ENCODE data around the gene JUND. TPM values are rescaled to one million over a fixed set of nuclear protein-coding genes. Genes with fewer than 3 reads are reported as not detected.

The JUND gene
- total RNA-seq, 1 donor from 2014 or later: 266 TPM

- no peak for DNase-seq (ENCODE audit: low read depth)
- TF ChIP-seq CTCF (conservative IDR thresholded peaks at IDR 0.05; ENCODE audit: low read depth, low read length): no peak
Observed at GRCh38 chr19:18232540-18233223, 48.7 kb downstream of the JUND start.

GRCh38 chr19:18231775-18232174 lies 49.6 kb downstream of the JUND start:
- no peak for TF ChIP-seq CTCF (conservative IDR thresholded peaks at IDR 0.05; ENCODE audit: low read depth, low read length)
- H3K4me3 ChIP-seq (ENCODE audit: low read depth, low read length): no peak overlapping the region
- DNase-seq (ENCODE audit: low read depth): no peak

More at GRCh38 chr19:18232540-18233223, 48.7 kb downstream of the JUND start:
- no peak overlapping the region for H3K4me3 ChIP-seq (ENCODE audit: low read depth, low read length)

- no peak for DNase-seq (ENCODE audit: low read depth)
- TF ChIP-seq CTCF (conservative IDR thresholded peaks at IDR 0.05; ENCODE audit: low read depth, low read length): no peak
- no peak overlapping the region for H3K4me3 ChIP-seq (ENCODE audit: low read depth, low read length)
Observed at GRCh38 chr19:18230941-18231734, 50.3 kb downstream of the JUND start.

GRCh38 chr19:18229915-18230314 lies 51.5 kb downstream of the JUND start:
- no peak for TF ChIP-seq CTCF (conservative IDR thresholded peaks at IDR 0.05; ENCODE audit: low read depth, low read length)
- no peak for DNase-seq (ENCODE audit: low read depth)
- no peak overlapping the region for H3K4me3 ChIP-seq (ENCODE audit: low read depth, low read length)

Other genes starting within 250 kb of the JUND start
- not detected in 2 replicates for gene IL12RB1, start 194.7 kb downstream of the JUND start, total RNA-seq
- 1.7 and 3.5 TPM in 2 replicates for gene MAST3, start 183.8 kb downstream of the JUND start, total RNA-seq
- 15.3 and 19.9 TPM in 2 replicates for gene PIK3R2, start 128.5 kb downstream of the JUND start, total RNA-seq
- gene IFI30, start 107.8 kb downstream of the JUND start, total RNA-seq: 10.1 and 11.3 TPM in 2 replicates
- 50.1 and 70.9 TPM in 2 replicates for gene MPV17L2, start 88.4 kb downstream of the JUND start, total RNA-seq
- gene RAB3A, start 77.6 kb downstream of the JUND start, total RNA-seq: 0.17 and 0.43 TPM in 2 replicates
- gene PDE4C, start 55.2 kb downstream of the JUND start, total RNA-seq: 0.63 TPM in 1 of 2 replicates, not detected in the other
- 0.07 and 1.3 TPM in 2 replicates for gene IQCN, start 7.2 kb downstream of the JUND start, total RNA-seq
- 490 and 620 TPM in 2 replicates for gene LSM4, start 41.5 kb upstream of the JUND start, total RNA-seq
- 5.4 and 7.5 TPM in 2 replicates for gene PGPEP1, start 59.0 kb upstream of the JUND start, total RNA-seq
- gene GDF15, start 104.5 kb upstream of the JUND start, total RNA-seq: 76.3 and 262 TPM in 2 replicates
- gene LRRC25, start 116.0 kb upstream of the JUND start, total RNA-seq: 0.06 TPM in 1 of 2 replicates, not detected in the other
- gene SSBP4, start 137.8 kb upstream of the JUND start, total RNA-seq: 119 and 171 TPM in 2 replicates
- gene ISYNA1, start 156.5 kb upstream of the JUND start, total RNA-seq: 88.7 and 115 TPM in 2 replicates
- 7.6 and 10.9 TPM in 2 replicates for gene ELL, start 240.4 kb upstream of the JUND start, total RNA-seq

Data from epithelial cell of proximal tubule (primary cell).